Liver (tissue), 9 donors: ENCODE measurements around the gene ORAI3. TPM values are rescaled to one million over a fixed set of nuclear protein-coding genes. Genes with fewer than 3 reads are reported as not detected.

ENCODE experiments used
- DNase-seq: peaks from one replicate; pipeline ENCODE4 v3.0.0-alpha.2; 2017; ENCODE audit warnings: low spot score
- H3K27ac ChIP-seq, 2 donors: one replicate each; pipeline ENCODE4 v1.7.0; 2013; ENCODE audit warnings: inconsistent platforms in 2 of 2, low read length in 2 of 2, control low read depth in 1 of 2, low read depth in 1 of 2, mild to moderate bottlenecking in 1 of 2
- H3K27me3 ChIP-seq, 4 donors: one replicate each; pipeline versions ENCODE4 v1.6.1 to v1.7.0; 2013; ENCODE audit warnings: low read length in 3 of 4, inconsistent platforms in 1 of 4, mild to moderate bottlenecking in 1 of 4, moderate library complexity in 1 of 4; ENCODE audit not compliant: control insufficient read depth in 4 of 4, insufficient read depth in 4 of 4
- H3K36me3 ChIP-seq, 4 donors: one replicate each; pipeline versions ENCODE4 v1.6.1 to v1.7.0; 2013; ENCODE audit warnings: low read length in 3 of 4, mild to moderate bottlenecking in 3 of 4, low read depth in 1 of 4, moderate library complexity in 1 of 4; ENCODE audit not compliant: control insufficient read depth in 4 of 4, insufficient read depth in 3 of 4
- H3K4me1 ChIP-seq, 4 donors: one replicate each; pipeline versions ENCODE4 v1.6.1 to v1.7.0; 2013; ENCODE audit warnings: low read length in 3 of 4, mild to moderate bottlenecking in 3 of 4, moderate library complexity in 1 of 4; ENCODE audit not compliant: control insufficient read depth in 4 of 4, insufficient read depth in 4 of 4
- H3K4me3 ChIP-seq, 3 donors: one replicate each; pipeline versions ENCODE4 v1.6.1 to v1.7.0; 2013; ENCODE audit warnings: low read length in 3 of 3, control low read depth in 1 of 3, low read depth in 1 of 3, mild to moderate bottlenecking in 1 of 3
- H3K9ac ChIP-seq, 2 donors: one replicate each; pipeline ENCODE4 v1.7.0; 2013; ENCODE audit warnings: low read length in 2 of 2, mild to moderate bottlenecking in 2 of 2, moderate library complexity in 2 of 2, control low read depth in 1 of 2, low read depth in 1 of 2
- H3K9me3 ChIP-seq, 4 donors: one replicate each; pipeline versions ENCODE4 v1.6.1 to v1.7.0; 2013; ENCODE audit warnings: low read length in 3 of 4; ENCODE audit not compliant: control insufficient read depth in 4 of 4
- EGR1 ChIP-seq, 2 donors: IDR thresholded peaks; 2 replicates each; pipeline ENCODE4 v1.6.1; 2016 to 2018; ENCODE audit warnings: antibody characterized with exemption in 2 of 2, low read depth in 2 of 2
- FOXA1 ChIP-seq: IDR thresholded peaks from 2 replicates; pipeline ENCODE4 v1.6.1; 2016; ENCODE audit warnings: antibody characterized with exemption
- FOXA2 ChIP-seq: IDR thresholded peaks from 2 replicates; pipeline ENCODE4 v1.6.1; 2016; ENCODE audit warnings: antibody characterized with exemption
- GABPA ChIP-seq, 2 donors: IDR thresholded peaks in 1 of 2; conservative IDR thresholded peaks in 1 of 2; 2 replicates each; pipeline ENCODE4 v1.6.1; 2016; ENCODE audit warnings: antibody characterized with exemption in 2 of 2, mild to moderate bottlenecking in 1 of 2, moderate library complexity in 1 of 2
- HNF4A ChIP-seq, 2 donors: conservative IDR thresholded peaks; 2 replicates each; pipeline ENCODE4 v1.6.1; 2016; ENCODE audit warnings: antibody characterized with exemption in 2 of 2, mild to moderate bottlenecking in 2 of 2
- HNF4G ChIP-seq: IDR thresholded peaks from 2 replicates; pipeline ENCODE4 v1.6.1; 2016; ENCODE audit warnings: antibody characterized with exemption
- JUND ChIP-seq, 2 donors: IDR thresholded peaks; 2 replicates each; pipeline ENCODE4 v1.6.1; 2016; ENCODE audit warnings: antibody characterized with exemption in 2 of 2
- NR2F2 ChIP-seq: IDR thresholded peaks from 2 replicates; pipeline ENCODE4 v1.6.1; 2016; ENCODE audit warnings: antibody characterized with exemption
- RAD21 ChIP-seq, 2 donors: IDR thresholded peaks; 2 replicates each; pipeline ENCODE4 v1.6.1; 2016; ENCODE audit warnings: antibody characterized with exemption in 2 of 2, mild to moderate bottlenecking in 2 of 2
- RXRA ChIP-seq, 2 donors: IDR thresholded peaks; 2 replicates each; pipeline ENCODE4 v1.6.1; 2017 to 2018; ENCODE audit warnings: antibody characterized with exemption in 2 of 2, mild to moderate bottlenecking in 1 of 2
- SP1 ChIP-seq: IDR thresholded peaks from 2 replicates; pipeline ENCODE4 v1.6.1; 2018; ENCODE audit warnings: antibody characterized with exemption, mild to moderate bottlenecking
- TAF1 ChIP-seq: conservative IDR thresholded peaks from 2 replicates; pipeline ENCODE4 v1.6.1; 2016; ENCODE audit warnings: antibody characterized with exemption, mild to moderate bottlenecking
- YY1 ChIP-seq: IDR thresholded peaks from 2 replicates; pipeline ENCODE4 v1.6.1; 2016; ENCODE audit warnings: antibody characterized with exemption, mild to moderate bottlenecking
- WGBS: extraction: QIAGEN DNeasy Blood & Tissue Kit; methylation state at CpG from one replicate; pipeline ENCODE4 v1.1.7; 2013; 5-methylcytosine and 5-hydroxymethylcytosine counted together
- polyA plus RNA-seq, 2 donors: library from polyadenylated mRNA; stranded (reverse) in 1 of 2; unstranded in 1 of 2; fragments of 200-250 nt in 1 of 2; fragments of >200 nt in 1 of 2; fragmentation: Nextera tagmentation in 1 of 2; extraction: Ambion mirVana in 1 of 2; gene quantifications; one replicate each; pipeline versions ENCODE4 v1.2.1 to v1.2.3, GENCODE V29; 2013 to 2015
- total RNA-seq, 2 donors: library from RNA; depleted of rRNA; stranded (reverse); fragments of >200 nt; gene quantifications; one replicate each; pipeline ENCODE4 v1.2.3, GENCODE V29; 2014
- TF ChIP-seq, protein P1 (sequence below): IDR thresholded peaks from 2 replicates; pipeline ENCODE4 v1.6.1; 2016; ENCODE audit warnings: antibody characterized with exemption
- TF ChIP-seq, protein P2 (sequence below): IDR thresholded peaks from 2 replicates; pipeline ENCODE4 v1.6.1; 2016; ENCODE audit warnings: antibody characterized with exemption, mild to moderate bottlenecking
- TF ChIP-seq, protein P3 (sequence below): IDR thresholded peaks from 2 replicates; pipeline ENCODE4 v1.6.1; 2016; ENCODE audit warnings: antibody characterized with exemption
- TF ChIP-seq, protein P4 (sequence below): fragments of 150-350 bp; IDR thresholded peaks from 2 replicates; pipeline ENCODE4 v1.5.1; 2017; ENCODE audit warnings: improper control_type of control experiment, low read depth, low read length; ENCODE audit not compliant: missing input control
- TF ChIP-seq, protein P5 (sequence below): IDR thresholded peaks from 2 replicates; pipeline ENCODE4 v1.6.1; 2016; ENCODE audit warnings: antibody characterized with exemption
- donor health status: healthy.
- donor health status: healthy.
- donor health status: healthy.
- donor health status: healthy.
- donor health status: healthy.

Gene ORAI3
- total and polyA plus RNA-seq, 4 donors: 26.6 to 39.1 (median 31.4) TPM

DNA sequence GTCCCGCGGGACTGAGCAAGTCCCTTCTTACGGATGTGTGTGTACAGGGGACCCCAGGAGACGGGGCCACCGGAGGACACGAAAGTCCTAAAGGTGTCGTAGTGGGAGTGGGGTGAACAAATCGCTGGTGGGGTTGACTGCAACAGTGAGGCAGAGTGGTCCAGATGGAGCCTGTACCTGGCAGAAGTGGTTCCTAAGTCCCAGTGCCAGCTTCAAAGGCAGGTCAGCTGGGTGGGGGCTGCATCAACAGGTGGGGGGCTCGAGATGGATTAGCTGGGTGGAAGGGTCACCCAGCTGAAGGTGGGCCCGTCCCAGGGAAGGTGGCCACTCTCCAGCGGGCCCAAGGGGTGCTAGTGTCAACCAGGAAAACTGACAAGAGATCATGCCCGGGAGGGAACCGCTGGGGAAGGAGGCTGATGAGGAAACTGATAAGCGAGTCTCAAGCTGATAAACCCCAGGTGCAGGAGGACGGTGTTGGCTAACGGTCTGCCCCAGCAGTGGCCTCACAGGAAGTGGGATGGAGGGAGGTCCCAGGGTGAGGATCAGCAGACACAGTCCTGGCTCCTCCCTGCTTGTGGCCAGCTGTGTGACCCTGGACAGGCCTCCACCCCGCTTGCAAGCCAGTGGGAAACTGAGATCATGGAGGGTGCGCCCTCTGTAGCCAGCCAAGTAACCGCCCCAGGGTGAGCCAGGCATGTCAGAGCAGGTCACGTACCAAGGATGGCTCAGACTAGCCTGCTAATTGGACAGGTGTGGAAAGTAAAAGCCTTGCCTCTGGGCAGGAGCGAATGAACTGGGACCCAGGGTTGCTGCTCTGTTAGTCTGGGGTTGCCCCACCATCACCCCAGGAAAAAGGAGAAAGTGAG is 1.0 kb downstream of the ORAI3 start:
- H3K4me3 ChIP-seq: peak overlapping the region; percentile 84 to 90 (median 86)
- peak; percentile 15 for TF ChIP-seq HNF4G
- TF ChIP-seq RAD21 (IDR thresholded peaks at IDR 0.05): no peak
- TF ChIP-seq GABPA (IDR thresholded peaks at IDR 0.05 in 1 of 2, conservative IDR thresholded peaks at IDR 0.05 in 1 of 2): peak in 1 of 2 donors; percentile 76
- TF ChIP-seq, protein P1, sequence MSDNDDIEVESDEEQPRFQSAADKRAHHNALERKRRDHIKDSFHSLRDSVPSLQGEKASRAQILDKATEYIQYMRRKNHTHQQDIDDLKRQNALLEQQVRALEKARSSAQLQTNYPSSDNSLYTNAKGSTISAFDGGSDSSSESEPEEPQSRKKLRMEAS: peak; percentile 81
- TF ChIP-seq RXRA (IDR thresholded peaks at IDR 0.05): peak; percentile 94 to 96
- TF ChIP-seq NR2F2: peak; percentile 85
- TF ChIP-seq EGR1 (IDR thresholded peaks at IDR 0.05; ENCODE audit: low read depth in 2 of 2): peak in 1 of 2 donors; percentile 65
- peak; percentile 43 to 70 for TF ChIP-seq JUND (IDR thresholded peaks at IDR 0.05)
- peak; percentile 89 for TF ChIP-seq SP1
- peak; percentile 93 for TF ChIP-seq YY1
- peak; percentile 9 for TF ChIP-seq FOXA2
- TF ChIP-seq HNF4A (conservative IDR thresholded peaks at IDR 0.05): peak; percentile 81 to 82
- TF ChIP-seq, protein P2, sequence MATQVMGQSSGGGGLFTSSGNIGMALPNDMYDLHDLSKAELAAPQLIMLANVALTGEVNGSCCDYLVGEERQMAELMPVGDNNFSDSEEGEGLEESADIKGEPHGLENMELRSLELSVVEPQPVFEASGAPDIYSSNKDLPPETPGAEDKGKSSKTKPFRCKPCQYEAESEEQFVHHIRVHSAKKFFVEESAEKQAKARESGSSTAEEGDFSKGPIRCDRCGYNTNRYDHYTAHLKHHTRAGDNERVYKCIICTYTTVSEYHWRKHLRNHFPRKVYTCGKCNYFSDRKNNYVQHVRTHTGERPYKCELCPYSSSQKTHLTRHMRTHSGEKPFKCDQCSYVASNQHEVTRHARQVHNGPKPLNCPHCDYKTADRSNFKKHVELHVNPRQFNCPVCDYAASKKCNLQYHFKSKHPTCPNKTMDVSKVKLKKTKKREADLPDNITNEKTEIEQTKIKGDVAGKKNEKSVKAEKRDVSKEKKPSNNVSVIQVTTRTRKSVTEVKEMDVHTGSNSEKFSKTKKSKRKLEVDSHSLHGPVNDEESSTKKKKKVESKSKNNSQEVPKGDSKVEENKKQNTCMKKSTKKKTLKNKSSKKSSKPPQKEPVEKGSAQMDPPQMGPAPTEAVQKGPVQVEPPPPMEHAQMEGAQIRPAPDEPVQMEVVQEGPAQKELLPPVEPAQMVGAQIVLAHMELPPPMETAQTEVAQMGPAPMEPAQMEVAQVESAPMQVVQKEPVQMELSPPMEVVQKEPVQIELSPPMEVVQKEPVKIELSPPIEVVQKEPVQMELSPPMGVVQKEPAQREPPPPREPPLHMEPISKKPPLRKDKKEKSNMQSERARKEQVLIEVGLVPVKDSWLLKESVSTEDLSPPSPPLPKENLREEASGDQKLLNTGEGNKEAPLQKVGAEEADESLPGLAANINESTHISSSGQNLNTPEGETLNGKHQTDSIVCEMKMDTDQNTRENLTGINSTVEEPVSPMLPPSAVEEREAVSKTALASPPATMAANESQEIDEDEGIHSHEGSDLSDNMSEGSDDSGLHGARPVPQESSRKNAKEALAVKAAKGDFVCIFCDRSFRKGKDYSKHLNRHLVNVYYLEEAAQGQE: peak; percentile 92
- TF ChIP-seq, protein P3, sequence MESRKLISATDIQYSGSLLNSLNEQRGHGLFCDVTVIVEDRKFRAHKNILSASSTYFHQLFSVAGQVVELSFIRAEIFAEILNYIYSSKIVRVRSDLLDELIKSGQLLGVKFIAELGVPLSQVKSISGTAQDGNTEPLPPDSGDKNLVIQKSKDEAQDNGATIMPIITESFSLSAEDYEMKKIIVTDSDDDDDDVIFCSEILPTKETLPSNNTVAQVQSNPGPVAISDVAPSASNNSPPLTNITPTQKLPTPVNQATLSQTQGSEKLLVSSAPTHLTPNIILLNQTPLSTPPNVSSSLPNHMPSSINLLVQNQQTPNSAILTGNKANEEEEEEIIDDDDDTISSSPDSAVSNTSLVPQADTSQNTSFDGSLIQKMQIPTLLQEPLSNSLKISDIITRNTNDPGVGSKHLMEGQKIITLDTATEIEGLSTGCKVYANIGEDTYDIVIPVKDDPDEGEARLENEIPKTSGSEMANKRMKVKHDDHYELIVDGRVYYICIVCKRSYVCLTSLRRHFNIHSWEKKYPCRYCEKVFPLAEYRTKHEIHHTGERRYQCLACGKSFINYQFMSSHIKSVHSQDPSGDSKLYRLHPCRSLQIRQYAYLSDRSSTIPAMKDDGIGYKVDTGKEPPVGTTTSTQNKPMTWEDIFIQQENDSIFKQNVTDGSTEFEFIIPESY: peak; percentile 72
- TF ChIP-seq, protein P4, sequence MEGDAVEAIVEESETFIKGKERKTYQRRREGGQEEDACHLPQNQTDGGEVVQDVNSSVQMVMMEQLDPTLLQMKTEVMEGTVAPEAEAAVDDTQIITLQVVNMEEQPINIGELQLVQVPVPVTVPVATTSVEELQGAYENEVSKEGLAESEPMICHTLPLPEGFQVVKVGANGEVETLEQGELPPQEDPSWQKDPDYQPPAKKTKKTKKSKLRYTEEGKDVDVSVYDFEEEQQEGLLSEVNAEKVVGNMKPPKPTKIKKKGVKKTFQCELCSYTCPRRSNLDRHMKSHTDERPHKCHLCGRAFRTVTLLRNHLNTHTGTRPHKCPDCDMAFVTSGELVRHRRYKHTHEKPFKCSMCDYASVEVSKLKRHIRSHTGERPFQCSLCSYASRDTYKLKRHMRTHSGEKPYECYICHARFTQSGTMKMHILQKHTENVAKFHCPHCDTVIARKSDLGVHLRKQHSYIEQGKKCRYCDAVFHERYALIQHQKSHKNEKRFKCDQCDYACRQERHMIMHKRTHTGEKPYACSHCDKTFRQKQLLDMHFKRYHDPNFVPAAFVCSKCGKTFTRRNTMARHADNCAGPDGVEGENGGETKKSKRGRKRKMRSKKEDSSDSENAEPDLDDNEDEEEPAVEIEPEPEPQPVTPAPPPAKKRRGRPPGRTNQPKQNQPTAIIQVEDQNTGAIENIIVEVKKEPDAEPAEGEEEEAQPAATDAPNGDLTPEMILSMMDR: no peak
- TF ChIP-seq FOXA1: peak; percentile 31
- TF ChIP-seq, protein P5, sequence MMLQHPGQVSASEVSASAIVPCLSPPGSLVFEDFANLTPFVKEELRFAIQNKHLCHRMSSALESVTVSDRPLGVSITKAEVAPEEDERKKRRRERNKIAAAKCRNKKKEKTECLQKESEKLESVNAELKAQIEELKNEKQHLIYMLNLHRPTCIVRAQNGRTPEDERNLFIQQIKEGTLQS: no peak
- peak; percentile 96 for TF ChIP-seq TAF1
- H3K27me3 ChIP-seq: no peaks in the 10 kb centered on the region
- H3K4me1 ChIP-seq: peaks cover 19 to 53% (median 44%) of the 10 kb centered on the region in 4 donors
- H3K27ac ChIP-seq: peak overlapping the region; percentile 91 to 92
- no peaks in the 10 kb centered on the region for H3K36me3 ChIP-seq
- peak overlapping the region; percentile 77 to 88 for H3K9ac ChIP-seq
- H3K9me3 ChIP-seq: no peaks in the 10 kb centered on the region
- 2% methylated on average over 21 of the region's 21 CpGs for WGBS
- peak; percentile 79 for DNase-seq
